ENCODE results near the gene EPN2.
"Not testable (repeated sequence)": the region's sequence is repeated elsewhere in the genome, so short reads cannot be mapped to it uniquely, and the experiment has no call there.

EPN2 gene

DNA sequence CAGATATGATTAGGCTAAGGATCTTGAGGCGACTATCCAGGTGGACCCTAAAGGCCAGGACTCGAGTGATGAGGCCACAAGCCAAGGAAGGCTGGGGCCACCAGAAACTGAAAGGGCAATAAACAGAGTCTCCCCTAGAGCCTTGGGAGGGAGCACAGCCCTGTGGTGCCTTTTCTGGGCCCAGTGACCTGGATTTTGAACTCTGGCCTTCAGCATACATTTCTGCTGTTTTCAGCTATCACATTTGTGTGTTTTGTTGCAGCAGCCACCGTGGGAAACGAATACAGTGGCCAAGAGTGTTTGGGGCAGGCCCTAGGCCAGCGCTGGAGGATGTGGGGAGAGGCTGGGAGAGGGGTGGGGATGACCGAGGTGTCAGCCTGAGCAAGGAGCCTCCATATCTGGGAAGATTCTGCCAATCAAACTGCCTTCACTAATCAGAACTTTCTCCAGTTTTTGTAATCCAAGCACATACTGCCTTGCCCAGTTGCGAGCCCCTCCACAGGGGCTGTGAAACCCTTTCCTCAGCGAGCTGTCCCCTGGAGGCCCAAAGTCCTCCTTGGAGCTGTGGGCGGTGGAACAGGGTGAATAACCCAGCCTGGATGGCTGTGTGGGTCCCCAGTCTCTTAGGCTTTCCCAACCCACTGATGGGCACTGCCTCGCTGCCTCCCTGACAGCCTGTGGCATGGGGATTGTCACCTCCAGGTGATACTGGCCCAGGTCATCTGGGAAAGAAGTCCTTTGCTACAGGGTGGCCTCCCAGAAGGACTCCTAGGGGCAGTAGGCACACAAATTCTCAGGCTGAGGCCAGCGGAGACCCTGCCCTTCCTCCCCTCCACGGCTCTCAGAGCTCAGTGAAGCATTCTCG is 108.6 kb downstream of the EPN2 start:
- DNase-seq (ENCODE audit: low spot score), result no peak

DNA sequence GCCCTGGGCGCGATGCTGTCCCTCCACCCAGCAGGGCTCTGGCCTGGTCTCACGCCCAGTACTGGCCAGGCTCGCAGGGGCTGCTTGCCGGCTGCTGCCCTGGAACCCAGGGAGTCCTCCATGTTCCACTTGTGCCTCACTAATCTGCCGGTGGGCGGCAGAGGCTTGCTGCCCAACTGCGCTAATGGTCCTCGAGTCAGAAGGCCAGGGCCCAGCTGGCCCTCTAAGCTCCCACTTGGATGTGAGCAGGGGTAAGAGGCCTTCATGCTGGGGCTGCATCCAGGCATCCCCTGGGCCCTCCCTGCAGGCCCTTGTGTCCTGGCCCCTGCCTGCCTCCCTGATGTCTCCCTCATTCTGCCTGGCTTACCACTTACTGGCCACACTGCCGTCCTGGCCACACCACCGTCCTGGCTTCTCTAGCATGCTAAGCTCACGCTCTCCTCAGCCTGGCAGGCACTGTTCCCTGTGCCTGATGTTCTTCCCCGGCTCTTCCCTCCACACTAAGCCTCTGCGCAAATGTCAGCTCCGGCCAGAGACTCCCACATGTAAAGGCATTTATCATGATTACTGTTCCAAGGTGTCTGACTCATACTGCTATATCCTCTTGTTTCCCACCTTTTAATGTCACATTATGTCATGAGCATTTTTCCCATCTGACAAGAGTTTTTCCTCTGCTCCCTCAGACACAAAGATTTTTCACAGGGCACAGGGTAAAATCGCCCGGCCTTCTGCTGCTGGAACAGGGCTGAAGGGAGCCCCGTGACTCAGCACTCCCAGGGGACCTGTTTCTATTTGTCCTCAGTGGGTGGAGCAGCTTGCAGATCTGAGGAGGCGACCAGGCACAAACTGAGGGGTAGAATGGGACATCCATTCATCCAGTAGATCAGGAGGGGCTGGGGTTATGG is 109.4 kb downstream of the EPN2 start:
- no peak for DNase-seq (ENCODE audit: low spot score)

DNA sequence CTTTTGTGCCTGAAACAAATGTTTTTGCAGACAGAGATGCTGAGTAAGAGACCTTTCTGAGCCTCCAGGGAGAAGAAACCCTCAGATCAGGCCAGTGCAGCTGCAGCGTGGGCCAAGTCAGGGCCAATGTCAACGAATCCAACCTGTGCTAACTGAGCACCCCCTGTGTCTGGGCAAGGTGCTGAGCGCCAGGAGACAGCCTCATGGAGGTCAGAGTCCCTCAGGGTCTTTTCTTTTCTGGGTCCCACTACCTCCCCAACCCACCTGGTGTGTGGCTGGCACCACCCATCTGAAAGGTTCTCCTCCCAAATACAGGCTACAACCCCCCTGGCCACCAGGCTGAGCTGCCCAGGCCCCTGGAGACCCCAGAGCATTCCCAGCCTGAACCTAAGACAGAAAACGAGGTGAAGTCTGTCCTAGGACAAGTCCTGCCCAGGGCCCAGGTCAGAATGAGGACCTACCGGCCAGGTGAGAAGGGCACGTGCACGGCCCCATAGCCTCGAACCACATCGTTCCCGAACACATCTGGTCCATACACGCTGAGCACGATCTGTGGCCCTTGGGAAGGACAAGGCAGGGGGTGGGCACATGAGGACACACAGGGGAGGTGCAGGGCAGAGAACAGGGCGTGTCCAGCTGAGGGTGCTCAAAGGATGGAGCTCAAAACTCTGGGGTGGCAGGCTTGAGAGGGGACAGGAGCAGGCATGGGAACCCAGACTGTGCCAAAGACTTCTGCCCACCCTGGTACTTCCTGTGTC is 110.3 kb downstream of the EPN2 start:
- DNase-seq (ENCODE audit: low spot score), result no peak

DNA sequence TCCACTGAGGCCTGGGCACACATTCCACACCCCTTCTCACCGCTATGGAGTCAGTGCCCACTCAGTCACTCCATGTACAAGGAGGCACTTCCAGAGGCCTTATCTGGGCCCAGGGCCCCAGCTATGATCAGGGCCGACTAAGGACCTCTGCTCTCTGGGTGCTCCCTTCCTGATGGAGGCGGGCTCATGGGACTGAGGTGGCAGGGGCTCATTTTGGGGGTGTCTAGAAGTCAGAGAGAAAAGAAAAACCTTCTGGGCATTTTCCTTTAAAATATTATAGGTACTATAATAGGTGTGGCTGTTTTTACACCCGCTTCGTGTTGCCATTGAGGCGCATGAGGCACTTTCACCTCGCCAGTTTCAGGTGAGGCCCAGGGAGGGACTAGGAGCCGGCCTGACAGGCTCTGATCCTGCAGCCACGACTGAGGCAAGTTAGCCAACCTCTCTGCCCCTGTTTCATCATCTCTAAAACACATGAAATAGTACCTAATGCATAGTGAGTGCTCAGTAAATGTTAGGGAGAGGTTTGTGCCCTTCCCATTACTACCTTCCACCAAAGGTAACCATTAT is 111.0 kb downstream of the EPN2 start:
- no peak for DNase-seq (ENCODE audit: low spot score)

DNA sequence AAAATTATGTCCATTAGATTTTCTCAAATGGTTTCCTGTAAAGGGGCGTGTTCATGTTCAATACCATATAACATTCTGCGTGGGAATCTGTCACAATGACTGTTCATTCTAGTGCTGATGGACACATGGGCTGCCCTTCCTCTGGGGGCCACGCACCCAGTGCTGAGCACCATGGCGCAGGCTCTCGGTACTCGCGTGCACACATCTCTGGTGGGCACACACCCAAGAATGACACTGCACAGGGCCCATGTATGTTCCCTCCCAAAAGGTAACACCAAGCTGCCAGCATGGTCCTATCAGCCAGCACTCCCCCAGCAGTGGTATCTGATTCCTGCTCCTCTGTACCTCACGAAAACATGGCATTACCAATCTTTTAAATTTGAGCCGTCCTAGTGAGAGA is 111.6 kb downstream of the EPN2 start:
- no peak for DNase-seq (ENCODE audit: low spot score)

DNA sequence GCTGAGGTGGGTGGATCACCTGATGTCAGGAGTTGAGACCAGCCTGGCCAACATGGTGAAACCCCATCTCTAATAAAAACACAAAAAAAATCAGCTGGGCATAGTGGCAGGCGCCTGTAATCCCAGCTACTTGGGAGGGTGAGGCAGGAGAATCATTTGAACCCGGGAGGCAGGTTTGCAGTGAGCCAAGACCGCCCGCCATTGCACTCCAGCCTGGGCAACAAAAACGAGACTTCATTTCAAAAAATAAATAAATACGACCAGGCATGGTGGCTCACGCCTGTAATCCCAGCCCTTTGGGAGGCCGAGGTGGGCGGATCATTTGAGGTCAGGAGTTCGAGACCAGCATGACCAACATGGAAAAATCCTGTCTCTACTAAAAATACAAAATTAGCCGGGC is 116.2 kb downstream of the EPN2 start:
- not testable (repeated sequence) for DNase-seq (ENCODE audit: low spot score)

DNA sequence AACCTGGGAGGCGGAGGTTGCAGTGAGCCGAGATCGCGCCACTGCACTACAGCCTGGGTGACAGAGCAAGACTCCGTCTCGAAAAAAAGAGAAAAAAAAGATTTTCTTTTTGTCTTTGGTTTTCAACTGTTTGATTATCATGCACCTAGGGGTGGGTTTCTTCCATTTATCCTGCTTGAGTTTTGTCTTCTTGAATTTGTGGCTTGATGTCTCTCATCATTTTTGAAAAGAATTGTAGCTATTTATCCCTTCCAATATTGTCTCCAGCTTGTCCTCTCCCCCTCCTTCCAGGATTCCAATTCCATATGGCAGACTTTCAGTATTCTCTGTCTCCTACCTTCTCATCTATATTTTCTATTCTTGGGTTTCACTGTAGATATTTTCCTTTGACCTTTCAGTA is 117.6 kb downstream of the EPN2 start:
- DNase-seq (ENCODE audit: low spot score), result no peak

DNA sequence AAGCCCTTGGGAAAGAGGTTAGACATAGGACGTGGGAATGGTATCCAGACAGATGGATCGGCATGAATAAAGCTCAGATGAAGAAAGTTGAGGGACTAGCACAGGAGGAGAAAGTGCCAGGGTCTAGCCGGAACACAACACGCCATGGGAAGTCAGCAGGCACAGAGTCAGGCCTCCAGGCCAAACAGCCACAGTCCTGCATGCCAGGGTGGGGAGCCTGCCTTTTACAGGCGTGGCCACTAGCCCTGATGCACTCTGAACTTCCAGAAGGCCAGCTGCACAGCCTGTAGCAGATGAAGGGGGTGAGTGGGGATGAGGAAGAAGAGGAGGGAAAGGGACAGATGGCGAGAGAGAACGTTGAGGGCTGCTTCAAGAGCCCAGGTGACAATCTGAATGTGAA is 120.2 kb downstream of the EPN2 start:
- no peak for DNase-seq (ENCODE audit: low spot score)

DNA sequence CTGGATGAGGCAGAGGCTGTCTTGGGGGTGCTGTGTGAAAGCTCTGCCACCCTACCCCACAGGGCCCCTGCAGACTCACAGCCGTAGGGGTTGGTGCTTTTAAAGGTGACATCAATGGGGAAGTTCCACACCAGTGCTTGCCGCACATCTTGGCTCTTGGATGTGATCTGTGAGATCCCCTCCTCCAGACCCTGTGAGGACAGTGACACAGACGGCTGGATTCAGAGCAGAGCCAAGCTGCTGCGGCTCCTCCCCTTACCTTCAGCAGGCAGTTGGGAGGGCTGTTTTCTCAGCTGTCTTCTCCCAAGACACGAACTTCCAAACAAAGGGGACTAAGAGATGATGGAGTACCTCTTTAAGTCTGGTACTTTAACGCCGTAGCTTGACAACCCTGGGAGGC is 120.6 kb downstream of the EPN2 start:
- no peak for DNase-seq (ENCODE audit: low spot score)

DNA sequence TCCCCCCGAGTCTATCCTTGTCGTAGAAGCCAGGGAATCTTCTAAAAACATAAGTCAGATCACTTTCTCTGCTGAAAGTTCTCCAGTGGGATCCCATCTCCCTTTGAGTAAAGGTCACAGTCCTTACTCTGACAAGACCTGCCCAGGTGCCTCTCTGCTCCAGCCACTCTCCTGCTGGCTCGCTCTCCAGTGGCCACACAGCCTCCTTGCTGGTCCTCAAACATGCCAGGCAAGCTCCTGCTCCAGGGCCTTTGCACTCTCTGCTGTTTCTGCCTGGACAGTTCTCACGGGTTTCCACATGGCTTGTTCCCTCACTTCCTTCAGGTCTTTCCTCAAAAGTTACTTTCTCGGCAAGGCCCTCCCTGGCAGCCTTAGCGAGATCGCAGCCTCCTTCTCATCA is 122.0 kb downstream of the EPN2 start:
- DNase-seq (ENCODE audit: low spot score), result no peak

DNA sequence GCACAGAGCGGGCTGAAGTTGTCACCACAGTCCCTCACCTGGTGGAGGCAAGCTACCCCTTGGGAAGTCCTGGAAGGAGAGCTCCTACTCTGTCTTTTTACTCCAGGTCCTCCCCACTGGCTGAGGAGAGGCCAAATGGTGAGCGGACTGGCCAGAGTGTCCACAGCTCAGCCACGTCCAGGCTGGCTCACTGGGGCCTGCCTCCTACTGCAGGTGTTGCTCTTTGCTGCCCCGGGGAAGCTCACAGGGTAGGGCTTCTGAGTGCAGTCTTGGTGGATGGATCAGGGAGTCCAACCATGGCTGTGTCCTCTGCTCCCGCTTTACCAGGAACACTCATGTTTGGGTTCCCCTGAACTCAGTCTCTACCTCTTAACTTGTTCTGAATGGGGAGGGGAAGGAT is 122.7 kb downstream of the EPN2 start:
- no peak for DNase-seq (ENCODE audit: low spot score)

DNA sequence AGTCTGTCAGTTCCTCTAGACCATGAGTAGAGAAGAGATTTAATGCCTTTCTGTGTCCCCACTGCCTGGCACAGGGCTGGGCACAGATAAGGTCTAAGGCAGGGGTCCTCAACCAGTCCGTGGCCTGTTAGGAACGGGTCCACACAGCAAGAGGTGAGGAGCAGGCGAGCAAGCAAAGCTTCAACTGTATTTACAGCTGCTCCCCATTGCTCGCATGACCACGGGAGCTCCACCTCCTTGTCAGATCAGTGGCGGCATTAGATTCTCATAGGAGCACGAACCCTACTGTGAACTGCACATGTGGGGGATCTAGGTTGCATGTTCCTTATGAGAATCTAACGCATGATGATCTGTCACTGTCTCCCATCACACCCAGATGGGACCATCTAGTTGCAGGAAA is 123.6 kb downstream of the EPN2 start:
- no peak for DNase-seq (ENCODE audit: low spot score)

DNA sequence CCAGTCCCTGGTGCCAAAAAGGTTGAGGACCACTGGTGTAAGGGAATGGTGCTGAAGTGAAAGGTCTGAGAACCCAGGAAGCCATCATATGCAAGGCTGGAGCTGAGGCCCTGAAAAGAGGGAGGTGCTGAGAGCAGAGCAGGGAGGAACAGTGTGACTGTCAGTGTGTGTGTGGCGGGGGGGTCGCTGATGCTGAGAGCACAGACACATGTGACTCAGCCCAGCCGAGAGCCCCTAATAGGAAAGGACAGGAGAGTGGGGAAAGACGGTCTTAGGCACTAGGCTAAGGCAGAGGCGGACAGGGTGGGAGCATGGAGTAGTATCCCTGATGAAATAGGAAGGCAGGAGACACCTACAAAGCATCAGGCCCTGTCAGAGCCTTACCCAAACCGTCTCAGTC is 124.2 kb downstream of the EPN2 start:
- no peak for DNase-seq (ENCODE audit: low spot score)

DNA sequence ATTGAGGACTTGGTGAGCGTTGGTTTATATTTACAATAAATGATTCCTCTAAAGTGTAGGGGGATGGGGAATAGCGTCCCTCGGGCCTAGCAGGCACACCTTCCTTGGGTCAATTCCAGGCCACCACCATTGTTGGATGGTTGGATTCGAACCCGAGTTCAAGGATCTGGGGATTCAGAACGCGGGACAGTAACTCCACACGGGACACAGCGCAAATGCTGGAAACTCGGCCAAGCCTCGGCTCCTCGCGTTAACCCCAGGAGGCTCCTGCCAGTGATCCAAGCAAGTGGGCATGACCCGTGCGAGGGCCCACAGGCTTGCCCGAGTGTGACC is 124.7 kb downstream of the EPN2 start:
- no peak for DNase-seq (ENCODE audit: low spot score)

DNA sequence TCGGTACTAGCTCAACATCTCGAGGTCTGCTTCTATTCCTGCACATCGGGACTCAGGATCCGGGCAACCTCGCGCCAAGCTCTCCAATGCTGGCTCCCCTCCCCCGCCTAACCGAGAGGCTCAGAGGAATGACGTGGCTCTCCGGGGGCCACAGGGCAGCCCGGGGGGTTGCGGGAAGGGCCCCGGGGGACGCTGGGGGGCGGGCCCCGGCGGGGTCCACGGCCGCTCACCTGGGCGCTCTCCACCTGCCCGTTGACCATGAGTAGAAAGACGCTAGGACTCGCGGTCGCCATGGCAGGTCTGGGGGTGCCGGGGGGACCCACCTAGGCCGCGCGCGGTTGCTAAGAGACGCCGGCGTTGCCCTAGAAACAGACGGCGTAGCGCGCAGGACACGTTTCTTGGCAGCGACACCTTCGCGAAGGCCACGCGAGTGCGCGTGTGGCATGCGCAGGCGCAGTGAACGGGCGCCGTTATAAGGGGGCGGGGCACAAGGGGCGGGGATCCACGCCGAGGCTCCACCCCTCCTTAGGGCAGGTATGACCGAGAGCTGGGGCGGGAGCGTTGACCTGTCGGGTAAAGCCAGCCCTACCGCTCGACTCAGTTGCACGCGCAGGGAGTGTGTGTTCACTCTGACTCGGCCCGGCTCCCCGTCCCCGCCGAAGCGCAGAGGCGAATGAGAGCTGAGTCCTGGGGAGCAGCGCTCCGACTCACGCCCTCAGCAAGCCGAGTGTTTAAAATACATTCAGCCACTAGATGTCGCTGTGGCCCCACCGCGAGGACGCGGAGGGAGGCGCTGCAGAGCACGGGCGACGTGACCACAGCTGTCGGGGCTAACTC is 125.3 kb downstream of the EPN2 start, which contains the start of gene B9D1:
Gene B9D1, minus strand, starts transcription at position 447 of the 837 bp plus-strand sequence. Its CDS starts 154 bp downstream, at position 293.
- DNase-seq (ENCODE audit: low spot score), result peak; percentile 85

DNA sequence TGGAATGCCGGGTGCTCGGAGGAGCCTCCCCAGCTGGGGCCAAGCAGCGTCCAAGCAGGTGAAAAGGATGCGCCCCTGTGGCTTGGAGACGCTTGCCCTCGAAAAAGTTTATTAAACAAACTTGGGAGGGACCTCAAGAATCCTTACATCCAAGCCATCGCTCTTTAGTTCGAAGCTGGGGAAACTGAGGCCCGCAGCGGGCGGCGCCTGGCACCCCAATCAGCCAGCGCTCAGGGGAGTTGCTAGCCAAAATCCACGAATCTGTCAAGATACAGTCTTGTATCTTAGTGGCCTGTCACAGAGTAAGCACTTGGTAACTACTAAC is 125.9 kb downstream of the EPN2 start:
- no peak for DNase-seq (ENCODE audit: low spot score)

DNA sequence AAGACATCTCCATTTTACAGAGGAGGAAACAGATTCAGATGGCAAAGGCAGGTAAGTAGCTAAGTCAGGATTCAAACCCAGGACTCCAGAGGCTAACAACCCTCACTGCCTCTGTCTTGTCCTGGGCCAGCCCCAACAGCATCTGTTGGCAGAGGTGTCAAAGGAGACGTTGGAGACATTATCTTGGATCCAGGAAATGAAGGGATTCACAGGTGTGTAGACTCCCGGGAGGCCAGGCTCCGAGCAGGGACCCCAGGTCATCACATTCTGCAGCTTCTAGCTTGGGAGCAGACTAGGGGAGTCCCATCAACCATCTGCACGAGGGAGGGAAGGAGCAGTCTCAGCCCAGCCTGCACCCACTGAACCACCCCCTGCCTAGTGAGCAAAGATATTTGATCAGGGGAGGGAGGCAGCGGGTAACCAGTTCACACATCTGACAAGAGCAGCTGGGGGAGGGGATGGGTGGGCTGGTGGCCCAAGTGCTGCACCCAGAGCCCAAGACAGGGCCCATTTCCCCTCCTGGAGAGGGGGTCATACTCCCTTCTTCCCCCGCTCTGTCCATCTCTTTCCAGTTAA is 126.4 kb downstream of the EPN2 start:
- no peak for DNase-seq (ENCODE audit: low spot score)

DNA sequence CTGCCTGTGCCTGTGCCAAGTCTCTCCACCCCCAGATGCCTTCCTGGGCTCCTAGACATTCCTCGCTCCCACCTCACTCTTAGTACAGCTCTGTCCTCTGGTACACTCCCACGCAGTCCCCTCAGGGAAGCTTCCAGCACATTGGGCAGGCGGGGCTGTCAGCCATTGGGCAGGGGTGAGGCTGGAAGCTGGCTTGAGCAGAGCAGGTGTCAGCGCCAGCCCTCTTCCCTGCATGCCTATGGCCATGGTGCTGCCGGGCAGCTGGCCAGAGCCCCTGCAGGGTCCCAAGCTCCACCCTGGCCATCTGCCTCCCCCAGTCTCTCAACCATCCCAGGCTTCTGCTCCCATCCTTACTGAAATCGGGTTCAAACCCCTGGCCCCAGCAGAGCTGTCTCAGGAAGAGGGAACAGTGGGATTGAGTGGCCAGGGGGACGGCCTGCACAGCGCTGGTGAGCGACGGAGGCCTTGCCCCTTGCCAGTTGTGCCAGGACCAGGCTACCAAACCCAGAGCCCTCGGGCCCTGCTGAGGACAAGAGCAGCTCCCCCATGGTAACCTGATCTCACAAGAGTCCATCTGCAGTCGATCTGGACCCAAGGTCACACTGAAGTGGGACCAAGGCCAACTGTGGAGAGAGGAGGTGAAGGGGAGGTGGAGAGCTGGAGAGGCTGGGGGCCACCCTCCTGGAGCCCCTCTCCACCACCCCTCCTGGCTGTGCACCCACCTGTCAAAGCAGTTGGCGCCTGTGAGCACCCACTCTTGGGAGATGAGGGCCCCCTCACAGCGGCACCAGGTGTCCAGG is 127.7 kb downstream of the EPN2 start:
- no peak for DNase-seq (ENCODE audit: low spot score)

DNA sequence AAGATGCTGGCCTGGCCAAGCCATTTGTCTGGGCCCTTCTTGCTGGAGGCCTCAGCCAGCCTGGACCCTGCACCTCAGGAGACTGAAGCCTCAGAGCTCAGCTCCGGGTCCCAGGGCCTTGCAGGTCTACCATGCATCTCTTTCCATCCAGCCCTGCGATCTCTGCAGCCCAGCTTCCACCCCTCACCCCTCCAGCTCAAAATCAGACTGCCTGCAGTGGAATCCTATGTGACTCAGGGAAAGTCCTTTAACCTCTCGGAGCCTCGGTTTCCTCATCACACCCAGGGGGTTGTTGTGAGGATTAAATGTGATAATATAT is 128.3 kb downstream of the EPN2 start:
- DNase-seq (ENCODE audit: low spot score), result no peak
